ENCODE data around the gene STIM2. TPM values are rescaled to one million over a fixed set of nuclear protein-coding genes. Genes with fewer than 3 reads are reported as not detected.

STIM2 gene
- total and polyA plus RNA-seq, 10 of the 15 experiments (the other 5 are each of a cell fraction or from before 2014, with no cell fraction given) = 4.7 to 41.5 (median 16.9) TPM

- POLR2A ChIA-PET = no interaction called here
- in situ Hi-C loops (cut with MboI) = no loop called here
- CTCF ChIA-PET = interaction anchor here (0.6 to 2.9 kb wide), 3 partner anchors 10 to 64 kb away, joined by 3 to 13 read pairs (median 3); no protein-coding TSS in a partner anchor
Measured at GRCh38 chr4:27020603-27021002, 160.0 kb downstream of the STIM2 start.

More at GRCh38 chr4:27020603-27021002, 160.0 kb downstream of the STIM2 start:
- Histone ChIP-seq H3K36me3 (ENCODE audit: control insufficient read depth in 2 of 2, insufficient read depth in 2 of 2, low read length in 1 of 2) (peaks cover 0 to 7% of the 10 kb centered on the region in 2 experiments; a peak in 2 of 4 replicates), H3K27ac (ENCODE audit: control insufficient read depth, insufficient read depth) (no peak overlapping the region), H4K20me1 (ENCODE audit: control insufficient read depth, insufficient read depth) (no peaks in the 10 kb centered on the region), H3K9me3 (replicated peaks; ENCODE audit: control insufficient read depth, insufficient read depth, low read length) (no peaks in the 10 kb centered on the region), H3K4me1 (ENCODE audit: control insufficient read depth, insufficient read depth, low read length) (no peaks in the 10 kb centered on the region), H3K27me3 (replicated peaks in 1 of 2; ENCODE audit: control insufficient read depth in 2 of 2, insufficient read depth in 2 of 2, low read length in 1 of 2) (no peaks in the 10 kb centered on the region), H3K79me2 (ENCODE audit: control insufficient read depth, insufficient read depth, low read length) (no peaks in the 10 kb centered on the region), H3K9ac (ENCODE audit: control insufficient read depth, insufficient read depth, low read length) (no peak overlapping the region), H2AFZ (ENCODE audit: control insufficient read depth, low read depth, low read length) (no peak overlapping the region), H3K4me3 (no peak overlapping the region), H3K4me2 (ENCODE audit: control insufficient read depth, insufficient read depth) (no peak overlapping the region)
- RAD21 ChIA-PET (ENCODE audit: unreplicated experiment) = no interaction called here
- ATAC-seq = no peak
- intact Hi-C loops (cut with micrococcal nuclease; ENCODE audit: unreplicated experiment) = no loop called here
- BruUV-seq (replicated peaks) = no TSS peak
- SMC1A ChIA-PET (ENCODE audit: uncharacterized antibody, unreplicated experiment) = interaction anchor here (0.5 to 0.7 kb wide), 3 partner anchors 11 to 471 kb away, joined by 3 read pairs; no protein-coding TSS in a partner anchor
- no peak for DNase-seq (ENCODE audit: low read depth, low spot score)
- no peak for FAIRE-seq
- TF ChIP-seq JUND (IDR thresholded peaks at IDR 0.05; ENCODE audit: low read depth, low read length) (no peak), YBX1 (IDR thresholded peaks at IDR 0.05) (no peak), LARP7 (IDR thresholded peaks at IDR 0.05) (no peak), TCF12 (IDR thresholded peaks at IDR 0.05; ENCODE audit: low read depth, low read length) (no peak), NFXL1 (IDR thresholded peaks at IDR 0.05; ENCODE audit: borderline replicate concordance) (no peak), ZZZ3 (IDR thresholded peaks at IDR 0.05; ENCODE audit: control insufficient read depth, insufficient read length, low read depth) (no peak), BHLHE40 (IDR thresholded peaks at IDR 0.05; ENCODE audit: borderline replicate concordance in 1 of 2, low read depth in 2 of 2, low read length in 1 of 2) (no peak), NR2C1 (IDR thresholded peaks at IDR 0.05) (no peak), RCOR1 (conservative IDR thresholded peaks at IDR 0.05; ENCODE audit: low read depth, low read length) (no peak), HDAC2 (IDR thresholded peaks at IDR 0.05) (no peak)
- TF ChIP-seq, protein P1, sequence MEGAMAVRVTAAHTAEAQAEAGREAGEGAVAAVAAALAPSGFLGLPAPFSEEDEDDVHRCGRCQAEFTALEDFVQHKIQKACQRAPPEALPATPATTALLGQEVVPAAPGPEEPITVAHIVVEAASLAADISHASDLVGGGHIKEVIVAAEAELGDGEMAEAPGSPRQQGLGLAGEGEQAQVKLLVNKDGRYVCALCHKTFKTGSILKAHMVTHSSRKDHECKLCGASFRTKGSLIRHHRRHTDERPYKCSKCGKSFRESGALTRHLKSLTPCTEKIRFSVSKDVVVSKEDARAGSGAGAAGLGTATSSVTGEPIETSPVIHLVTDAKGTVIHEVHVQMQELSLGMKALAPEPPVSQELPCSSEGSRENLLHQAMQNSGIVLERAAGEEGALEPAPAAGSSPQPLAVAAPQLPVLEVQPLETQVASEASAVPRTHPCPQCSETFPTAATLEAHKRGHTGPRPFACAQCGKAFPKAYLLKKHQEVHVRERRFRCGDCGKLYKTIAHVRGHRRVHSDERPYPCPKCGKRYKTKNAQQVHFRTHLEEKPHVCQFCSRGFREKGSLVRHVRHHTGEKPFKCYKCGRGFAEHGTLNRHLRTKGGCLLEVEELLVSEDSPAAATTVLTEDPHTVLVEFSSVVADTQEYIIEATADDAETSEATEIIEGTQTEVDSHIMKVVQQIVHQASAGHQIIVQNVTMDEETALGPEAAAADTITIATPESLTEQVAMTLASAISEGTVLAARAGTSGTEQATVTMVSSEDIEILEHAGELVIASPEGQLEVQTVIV (IDR thresholded peaks at IDR 0.05; ENCODE audit: borderline replicate concordance, partially characterized antibody) = no peak
- TF ChIP-seq, protein P2, sequence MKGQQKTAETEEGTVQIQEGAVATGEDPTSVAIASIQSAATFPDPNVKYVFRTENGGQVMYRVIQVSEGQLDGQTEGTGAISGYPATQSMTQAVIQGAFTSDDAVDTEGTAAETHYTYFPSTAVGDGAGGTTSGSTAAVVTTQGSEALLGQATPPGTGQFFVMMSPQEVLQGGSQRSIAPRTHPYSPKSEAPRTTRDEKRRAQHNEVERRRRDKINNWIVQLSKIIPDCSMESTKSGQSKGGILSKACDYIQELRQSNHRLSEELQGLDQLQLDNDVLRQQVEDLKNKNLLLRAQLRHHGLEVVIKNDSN (IDR thresholded peaks at IDR 0.05; ENCODE audit: borderline replicate concordance, extremely low read length, insufficient read depth, low read depth, low read length) = no peak
- TF ChIP-seq, protein P3, sequence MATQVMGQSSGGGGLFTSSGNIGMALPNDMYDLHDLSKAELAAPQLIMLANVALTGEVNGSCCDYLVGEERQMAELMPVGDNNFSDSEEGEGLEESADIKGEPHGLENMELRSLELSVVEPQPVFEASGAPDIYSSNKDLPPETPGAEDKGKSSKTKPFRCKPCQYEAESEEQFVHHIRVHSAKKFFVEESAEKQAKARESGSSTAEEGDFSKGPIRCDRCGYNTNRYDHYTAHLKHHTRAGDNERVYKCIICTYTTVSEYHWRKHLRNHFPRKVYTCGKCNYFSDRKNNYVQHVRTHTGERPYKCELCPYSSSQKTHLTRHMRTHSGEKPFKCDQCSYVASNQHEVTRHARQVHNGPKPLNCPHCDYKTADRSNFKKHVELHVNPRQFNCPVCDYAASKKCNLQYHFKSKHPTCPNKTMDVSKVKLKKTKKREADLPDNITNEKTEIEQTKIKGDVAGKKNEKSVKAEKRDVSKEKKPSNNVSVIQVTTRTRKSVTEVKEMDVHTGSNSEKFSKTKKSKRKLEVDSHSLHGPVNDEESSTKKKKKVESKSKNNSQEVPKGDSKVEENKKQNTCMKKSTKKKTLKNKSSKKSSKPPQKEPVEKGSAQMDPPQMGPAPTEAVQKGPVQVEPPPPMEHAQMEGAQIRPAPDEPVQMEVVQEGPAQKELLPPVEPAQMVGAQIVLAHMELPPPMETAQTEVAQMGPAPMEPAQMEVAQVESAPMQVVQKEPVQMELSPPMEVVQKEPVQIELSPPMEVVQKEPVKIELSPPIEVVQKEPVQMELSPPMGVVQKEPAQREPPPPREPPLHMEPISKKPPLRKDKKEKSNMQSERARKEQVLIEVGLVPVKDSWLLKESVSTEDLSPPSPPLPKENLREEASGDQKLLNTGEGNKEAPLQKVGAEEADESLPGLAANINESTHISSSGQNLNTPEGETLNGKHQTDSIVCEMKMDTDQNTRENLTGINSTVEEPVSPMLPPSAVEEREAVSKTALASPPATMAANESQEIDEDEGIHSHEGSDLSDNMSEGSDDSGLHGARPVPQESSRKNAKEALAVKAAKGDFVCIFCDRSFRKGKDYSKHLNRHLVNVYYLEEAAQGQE (IDR thresholded peaks at IDR 0.05; ENCODE audit: low read depth, low read length) = no peak

Data from GM12878 (cell line).